ENCODE measurements around the gene ELF5.

DNA sequence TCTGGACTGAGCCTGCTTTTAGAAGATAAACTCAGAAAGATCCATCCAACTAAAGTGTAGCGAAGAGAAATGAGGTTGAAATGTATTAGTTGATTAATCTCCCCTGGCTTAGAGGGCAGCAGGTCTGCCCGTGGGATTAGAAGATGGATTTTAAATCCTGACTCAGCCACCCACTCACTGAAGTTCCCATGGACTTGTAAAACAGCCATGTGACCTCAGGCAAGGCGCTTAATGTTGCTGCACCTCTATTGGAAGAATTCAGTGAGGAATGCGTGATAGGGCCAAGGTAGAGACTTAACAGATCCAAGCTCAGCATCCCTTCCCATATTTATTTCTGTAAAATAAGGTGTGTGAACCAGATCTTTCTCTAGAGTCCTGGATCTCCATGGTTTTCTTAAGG, 45.1 kb upstream of the ELF5 start:
- TF ChIP-seq FOXP2 (optimal IDR thresholded peaks at IDR 0.05; ENCODE audit: borderline replicate concordance, extremely low read depth, extremely low read length, insufficient read depth) (no peak), POLR2AphosphoS5 (IDR thresholded peaks at IDR 0.05; ENCODE audit: low read depth, low read length) (no peak), TAF1 (IDR thresholded peaks at IDR 0.05; ENCODE audit: borderline replicate concordance, insufficient read depth, low read length) (no peak), SIN3A (IDR thresholded peaks at IDR 0.05; ENCODE audit: borderline replicate concordance, insufficient read depth, low read length) (no peak)
- TF ChIP-seq, protein P1, sequence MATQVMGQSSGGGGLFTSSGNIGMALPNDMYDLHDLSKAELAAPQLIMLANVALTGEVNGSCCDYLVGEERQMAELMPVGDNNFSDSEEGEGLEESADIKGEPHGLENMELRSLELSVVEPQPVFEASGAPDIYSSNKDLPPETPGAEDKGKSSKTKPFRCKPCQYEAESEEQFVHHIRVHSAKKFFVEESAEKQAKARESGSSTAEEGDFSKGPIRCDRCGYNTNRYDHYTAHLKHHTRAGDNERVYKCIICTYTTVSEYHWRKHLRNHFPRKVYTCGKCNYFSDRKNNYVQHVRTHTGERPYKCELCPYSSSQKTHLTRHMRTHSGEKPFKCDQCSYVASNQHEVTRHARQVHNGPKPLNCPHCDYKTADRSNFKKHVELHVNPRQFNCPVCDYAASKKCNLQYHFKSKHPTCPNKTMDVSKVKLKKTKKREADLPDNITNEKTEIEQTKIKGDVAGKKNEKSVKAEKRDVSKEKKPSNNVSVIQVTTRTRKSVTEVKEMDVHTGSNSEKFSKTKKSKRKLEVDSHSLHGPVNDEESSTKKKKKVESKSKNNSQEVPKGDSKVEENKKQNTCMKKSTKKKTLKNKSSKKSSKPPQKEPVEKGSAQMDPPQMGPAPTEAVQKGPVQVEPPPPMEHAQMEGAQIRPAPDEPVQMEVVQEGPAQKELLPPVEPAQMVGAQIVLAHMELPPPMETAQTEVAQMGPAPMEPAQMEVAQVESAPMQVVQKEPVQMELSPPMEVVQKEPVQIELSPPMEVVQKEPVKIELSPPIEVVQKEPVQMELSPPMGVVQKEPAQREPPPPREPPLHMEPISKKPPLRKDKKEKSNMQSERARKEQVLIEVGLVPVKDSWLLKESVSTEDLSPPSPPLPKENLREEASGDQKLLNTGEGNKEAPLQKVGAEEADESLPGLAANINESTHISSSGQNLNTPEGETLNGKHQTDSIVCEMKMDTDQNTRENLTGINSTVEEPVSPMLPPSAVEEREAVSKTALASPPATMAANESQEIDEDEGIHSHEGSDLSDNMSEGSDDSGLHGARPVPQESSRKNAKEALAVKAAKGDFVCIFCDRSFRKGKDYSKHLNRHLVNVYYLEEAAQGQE (IDR thresholded peaks at IDR 0.05; ENCODE audit: insufficient read depth in 1 of 2, low read depth in 2 of 2, low read length in 2 of 2), result no peak

All from PFSK-1 (cell line).